Measurements from ENCODE around the gene MBD5.
A peak's percentile ranks its signal among the peaks of the same experiment; 100 is the strongest.

MBD5 gene

GRCh38 chr2:148184976-148185375, 164.1 kb downstream of the MBD5 start:
- POLR2A ChIA-PET, result no interaction called here
- no peak overlapping the region for H3K4me3 ChIP-seq (ENCODE audit: low read depth, low read length)
- DNase-seq (ENCODE audit: low read depth, low spot score), result no peak
- CTCF ChIA-PET, result no interaction called here
- no peak for TF ChIP-seq CTCF (IDR thresholded peaks at IDR 0.05; ENCODE audit: insufficient read depth, low read length, missing control alignments)

GRCh38 chr2:148194882-148195281, 174.0 kb downstream of the MBD5 start:
- ChIA-PET CTCF (no interaction called here), POLR2A (no interaction called here)
- TF ChIP-seq CTCF (IDR thresholded peaks at IDR 0.05; ENCODE audit: insufficient read depth, low read length, missing control alignments), result no peak
- H3K4me3 ChIP-seq (ENCODE audit: low read depth, low read length), result no peak overlapping the region
- DNase-seq (ENCODE audit: low read depth, low spot score), result no peak

- H3K4me3 ChIP-seq (ENCODE audit: low read depth, low read length), result no peak overlapping the region
- no peak for DNase-seq (ENCODE audit: low read depth, low spot score)
- ChIA-PET POLR2A (no interaction called here), CTCF (interaction anchor here (1.3 to 6.1 kb wide), 2 partner anchors 13 to 211 kb away, joined by 3 to 50 read pairs; no protein-coding TSS in a partner anchor)
- peak; percentile 49 for TF ChIP-seq CTCF (IDR thresholded peaks at IDR 0.05; ENCODE audit: insufficient read depth, low read length, missing control alignments)
Observed at GRCh38 chr2:148201075-148202004, 180.4 kb downstream of the MBD5 start.

GRCh38 chr2:148202237-148202636, 181.3 kb downstream of the MBD5 start:
- no peak for TF ChIP-seq CTCF (IDR thresholded peaks at IDR 0.05; ENCODE audit: insufficient read depth, low read length, missing control alignments)
- CTCF ChIA-PET, result interaction anchor here (1.3 to 6.1 kb wide), 3 partner anchors 12 to 212 kb away, joined by 3 to 50 read pairs (median 3); no protein-coding TSS in a partner anchor
- H3K4me3 ChIP-seq (ENCODE audit: low read depth, low read length), result no peak overlapping the region
- POLR2A ChIA-PET, result no interaction called here
- no peak for DNase-seq (ENCODE audit: low read depth, low spot score)

- DNase-seq (ENCODE audit: low read depth, low spot score), result no peak
- no peak for TF ChIP-seq CTCF (IDR thresholded peaks at IDR 0.05; ENCODE audit: insufficient read depth, low read length, missing control alignments)
- ChIA-PET POLR2A (no interaction called here), CTCF (no interaction called here)
- no peak overlapping the region for H3K4me3 ChIP-seq (ENCODE audit: low read depth, low read length)
Observed at GRCh38 chr2:148207111-148207510, 186.2 kb downstream of the MBD5 start.

- DNase-seq (ENCODE audit: low read depth, low spot score), result no peak
- POLR2A ChIA-PET, result no interaction called here
- H3K4me3 ChIP-seq (ENCODE audit: low read depth, low read length), result no peak overlapping the region
- CTCF ChIA-PET, result no interaction called here
- TF ChIP-seq CTCF (IDR thresholded peaks at IDR 0.05; ENCODE audit: insufficient read depth, low read length, missing control alignments), result no peak
Observed at GRCh38 chr2:148209603-148210002, 188.7 kb downstream of the MBD5 start.
